HCT116 (cell line): Measurements from ENCODE around the gene PGC. TPM values are rescaled to one million over a fixed set of nuclear protein-coding genes. Genes with fewer than 3 reads are reported as not detected.

Source experiments
- ATAC-seq: fragments of 200-7000 bp; cut with Tn5 transposase; 2 replicates; pipeline ENCODE4 v1.9.1; 2020; ENCODE audit warnings: mild to moderate bottlenecking, moderate library complexity
- BruUV-seq: library from RNA; stranded (reverse); fragments of 400-500 nt; replicated peaks from 2 replicates; lab custom pipeline; 2021; lab: Mats Ljungman, UMichigan
- CTCF ChIA-PET: fragments of 300-600 bp; sonication (Branson Sonifier 250); formaldehyde crosslinking; loops from one replicate; lab custom pipeline; 2021; ENCODE audit warnings: antibody characterized with exemption; lab: Charles Lee
- POLR2A ChIA-PET: fragments of 300-600, 350-600 bp; sonication (Branson Sonifier 250); formaldehyde crosslinking; loops from one replicate; lab custom pipeline; 2021; ENCODE audit warnings: antibody characterized with exemption; lab: Charles Lee
- RAD21 ChIA-PET, 2 experiments: fragments of 300-600 bp; sonication (Branson Sonifier 250); formaldehyde crosslinking; loops; one replicate each; lab custom pipeline; 2023; ENCODE audit warnings: low total read pairs in 2 of 2; ENCODE audit not compliant: uncharacterized antibody in 2 of 2, unreplicated experiment in 2 of 2, low non-redundant PET in 1 of 2; lab: Charles Lee
- DNase-seq: peaks from one replicate; pipeline ENCODE4 v3.0.0-alpha.2; 2010; ENCODE audit warnings: low read depth, low spot score
- H2AFZ ChIP-seq: fragments of 200-600 bp; shearing (Covaris generic), sonication (generic); 2 replicates; pipeline ENCODE4 v1.6.1; 2017; ENCODE audit warnings: low read depth, mixed run types, mixed read lengths, antibody characterized with exemption, low read length; ENCODE audit not compliant: poor library complexity, severe bottlenecking
- H3K27ac ChIP-seq: 2 replicates; pipeline ENCODE4 v1.5.1; 2012; ENCODE audit warnings: low read depth, low read length
- H3K27me3 ChIP-seq: fragments of 200-600 bp; sonication (generic); 2 replicates; pipeline ENCODE4 v1.6.1; 2016; ENCODE audit warnings: mixed run types, low read length, mixed read lengths; ENCODE audit not compliant: insufficient read depth
- H3K36me3 ChIP-seq, 2 experiments: fragments of 200-500 bp in 1 of 2; fragments of 200-600 bp in 1 of 2; sonication (Bioruptor generic) in 1 of 2; sonication (generic) in 1 of 2; 2 replicates each; pipeline versions ENCODE4 v1.5.1 to v1.6.1; 2014 to 2016; ENCODE audit warnings: low read length in 2 of 2, inconsistent platforms in 1 of 2, mixed read lengths in 1 of 2, mixed run types in 1 of 2; ENCODE audit not compliant: insufficient read depth in 2 of 2, control insufficient read depth in 1 of 2
- H3K4me1 ChIP-seq, 2 experiments: fragments of 200-600 bp in 1 of 2; sonication (generic) in 1 of 2; 2 replicates each; pipeline versions ENCODE4 v1.5.1 to v1.6.1; 2012 to 2017; ENCODE audit warnings: low read length in 2 of 2, inconsistent platforms in 1 of 2, mild to moderate bottlenecking in 1 of 2, mixed read lengths in 1 of 2, mixed run types in 1 of 2, moderate library complexity in 1 of 2; ENCODE audit not compliant: insufficient read depth in 2 of 2, control insufficient read depth in 1 of 2
- H3K4me2 ChIP-seq: fragments of 200-600 bp; sonication (generic); 2 replicates; pipeline ENCODE4 v1.6.1; 2017; ENCODE audit warnings: mixed run types, low read length, mixed read lengths
- H3K4me3 ChIP-seq, 2 experiments: fragments of 200-600 bp in 1 of 2; sonication (generic) in 1 of 2; replicated peaks in 1 of 2; 2 replicates each; pipeline ENCODE4 v1.5.1; 2011 to 2016; ENCODE audit warnings: low read length in 2 of 2, control low read depth in 1 of 2, low read depth in 1 of 2, mild to moderate bottlenecking in 1 of 2, mixed read lengths in 1 of 2, mixed run types in 1 of 2
- H3K79me2 ChIP-seq: fragments of 200-600 bp; sonication (generic); 2 replicates; pipeline ENCODE4 v1.6.1; 2017; ENCODE audit warnings: mild to moderate bottlenecking, mixed run types, low read length, moderate library complexity, mixed read lengths; ENCODE audit not compliant: insufficient read depth
- H3K9ac ChIP-seq: fragments of 200-600 bp; sonication (generic); 2 replicates; pipeline ENCODE4 v1.6.1; 2016; ENCODE audit warnings: low read length, mixed read lengths
- H3K9me2 ChIP-seq: fragments of 200-600 bp; sonication (generic), shearing (Covaris generic); 2 replicates; pipeline ENCODE4 v1.6.1; 2017; ENCODE audit warnings: mixed run types, mild to moderate bottlenecking, moderate library complexity; ENCODE audit not compliant: insufficient read depth
- H3K9me3 ChIP-seq, 2 experiments: fragments of 200-500 bp in 1 of 2; fragments of 200-600 bp in 1 of 2; sonication (Bioruptor generic) in 1 of 2; sonication (generic) in 1 of 2; 2 replicates each; pipeline ENCODE4 v1.6.1; 2014 to 2017; ENCODE audit warnings: low read length in 2 of 2, mixed read lengths in 2 of 2, inconsistent platforms in 1 of 2, low read depth in 1 of 2, mild to moderate bottlenecking in 1 of 2, mixed run types in 1 of 2, moderate library complexity in 1 of 2; ENCODE audit not compliant: control insufficient read depth in 1 of 2, insufficient read depth in 1 of 2
- H4K20me1 ChIP-seq: fragments of 200-600 bp; sonication (generic), shearing (Covaris generic); 2 replicates; pipeline ENCODE4 v1.6.1; 2017; ENCODE audit warnings: mixed run types, mild to moderate bottlenecking, moderate library complexity; ENCODE audit not compliant: insufficient read depth
- ATF3 ChIP-seq: IDR thresholded peaks from 2 replicates; pipeline ENCODE4 v1.6.1; 2012
- CBX3 ChIP-seq: IDR thresholded peaks from 2 replicates; pipeline ENCODE4 v1.6.1; 2012; ENCODE audit warnings: low read depth
- CEBPB ChIP-seq: IDR thresholded peaks from 2 replicates; pipeline ENCODE4 v1.6.1; 2012; ENCODE audit warnings: low read depth
- CTCF ChIP-seq, 3 experiments: fragments of 200-600 bp in 1 of 3; sonication (generic) in 1 of 3; IDR thresholded peaks in 2 of 3; conservative IDR thresholded peaks in 1 of 3; 2 replicates each; pipeline ENCODE4 v1.5.1; 2012 to 2017; ENCODE audit warnings: low read depth in 2 of 3, low read length in 2 of 3, antibody characterized with exemption in 1 of 3, borderline replicate concordance in 1 of 3, control low read depth in 1 of 3, mild to moderate bottlenecking in 1 of 3, mixed read lengths in 1 of 3, mixed run types in 1 of 3, moderate library complexity in 1 of 3; ENCODE audit not compliant: insufficient read depth in 1 of 3
- EGR1 ChIP-seq: IDR thresholded peaks from 2 replicates; pipeline ENCODE4 v1.6.1; 2012; ENCODE audit warnings: low read depth
- ELF1 ChIP-seq: IDR thresholded peaks from 2 replicates; pipeline ENCODE4 v1.6.1; 2012; ENCODE audit warnings: low read depth, borderline replicate concordance
- EZH2 ChIP-seq: fragments of 200-600 bp; sonication (generic); IDR thresholded peaks from 2 replicates; pipeline ENCODE4 v1.6.1; 2017; ENCODE audit warnings: antibody characterized with exemption, mixed run types
- EZH2phosphoT487 ChIP-seq: fragments of 200-600 bp; IDR thresholded peaks from 2 replicates; pipeline ENCODE4 v1.6.1; 2018; ENCODE audit warnings: antibody characterized with exemption, borderline replicate concordance
- FOSL1 ChIP-seq: IDR thresholded peaks from 2 replicates; pipeline ENCODE4 v1.6.1; 2012; ENCODE audit warnings: low read depth
- MAX ChIP-seq: IDR thresholded peaks from 2 replicates; pipeline ENCODE4 v1.6.1; 2012
- POLR2A ChIP-seq: IDR thresholded peaks from 2 replicates; pipeline ENCODE4 v1.7.0; 2011; ENCODE audit warnings: borderline replicate concordance; ENCODE audit not compliant: insufficient read depth, insufficient read length; ENCODE audit errors: extremely low read depth
- RAD21 ChIP-seq: IDR thresholded peaks from 2 replicates; pipeline ENCODE4 v1.6.1; 2012; ENCODE audit warnings: low read depth, mild to moderate bottlenecking
- REST ChIP-seq: IDR thresholded peaks from 2 replicates; pipeline ENCODE4 v1.6.1; 2012; ENCODE audit warnings: low read depth
- SIN3A ChIP-seq: IDR thresholded peaks from 2 replicates; pipeline ENCODE4 v1.6.1; 2012; ENCODE audit warnings: low read depth
- SP1 ChIP-seq: IDR thresholded peaks from 2 replicates; pipeline ENCODE4 v1.6.1; 2012; ENCODE audit warnings: low read depth
- TCF7L2 ChIP-seq: IDR thresholded peaks from 2 replicates; pipeline ENCODE4 v1.7.0; 2011; ENCODE audit warnings: borderline replicate concordance, inconsistent platforms; ENCODE audit not compliant: insufficient read depth, insufficient read length; ENCODE audit errors: extremely low read depth
- YY1 ChIP-seq: IDR thresholded peaks from 2 replicates; pipeline ENCODE4 v1.6.1; 2011; ENCODE audit warnings: low read length, low read depth, moderate library complexity, mild to moderate bottlenecking; ENCODE audit not compliant: insufficient replicate concordance; ENCODE audit errors: extremely low read depth
- ZBTB33 ChIP-seq: IDR thresholded peaks from 2 replicates; pipeline ENCODE4 v1.6.1; 2011; ENCODE audit warnings: mild to moderate bottlenecking, low read length, moderate library complexity; ENCODE audit not compliant: insufficient replicate concordance; ENCODE audit errors: extremely low read depth
- ZFX ChIP-seq: fragments of 450-650 bp; IDR thresholded peaks from 2 replicates; pipeline ENCODE4 v1.6.1; 2017
- ZNF274 ChIP-seq: fragments of 200-500 bp; sonication (Bioruptor generic); IDR thresholded peaks from 2 replicates; pipeline ENCODE4 v1.6.1; 2014; ENCODE audit warnings: mild to moderate bottlenecking, low read depth, low read length, inconsistent platforms
- intact Hi-C: fragments of 100-400 bp; cut with micrococcal nuclease; formaldehyde crosslinking; loops from 2 replicates; pipeline ENCODE4 v1.10.0; 2022
- total RNA-seq: library from RNA; stranded (reverse); gene quantifications from one replicate; pipeline ENCODE4 v1.2.1, GENCODE V29; 2021; ENCODE audit not compliant: unreplicated experiment

The PGC gene
- total RNA-seq, 1 experiment from 2014 or later, result 1.2 TPM

- DNase-seq, result no peak
- peaks cover 5 to 6% of the 10 kb centered on the region in 2 experiments; a peak in 2 of 4 replicates for H3K4me1 ChIP-seq
- BruUV-seq, result no TSS peak
- CTCF ChIA-PET, result interaction anchor here (1.3 to 1.4 kb wide), 2 partner anchors 13 to 15 kb away, joined by 4 read pairs; no protein-coding TSS in a partner anchor
- H3K9me2 ChIP-seq, result no peaks in the 10 kb centered on the region
- ATAC-seq, result no peak
- H3K4me3 ChIP-seq, result no peak overlapping the region
- H3K27ac ChIP-seq, result no peak overlapping the region
- H2AFZ ChIP-seq, result no peak overlapping the region
- intact Hi-C loops, result no loop called here
- POLR2A ChIA-PET, result no interaction called here
- no peaks in the 10 kb centered on the region for H3K36me3 ChIP-seq
- RAD21 ChIA-PET, result no interaction called here
- TF ChIP-seq ELF1, result no peak
- TF ChIP-seq ZNF274, result no peak
- TF ChIP-seq CTCF (IDR thresholded peaks at IDR 0.05 in 2 of 3, conservative IDR thresholded peaks at IDR 0.05 in 1 of 3; ENCODE audit: borderline replicate concordance in 1 of 3, insufficient read depth in 1 of 3, low read depth in 2 of 3, low read length in 2 of 3), result no peak
- TF ChIP-seq YY1, result no peak
- no peak for TF ChIP-seq RAD21
- TF ChIP-seq REST, result no peak
- TF ChIP-seq TCF7L2, result no peak
- TF ChIP-seq CEBPB, result no peak
- TF ChIP-seq CBX3, result no peak
- no peak for TF ChIP-seq SP1
- TF ChIP-seq EGR1, result no peak
- no peak for TF ChIP-seq EZH2phosphoT487
- TF ChIP-seq ATF3, result no peak
- no peak for TF ChIP-seq MAX
- TF ChIP-seq SIN3A, result no peak
- no peak for TF ChIP-seq EZH2
- TF ChIP-seq POLR2A, result no peak
- TF ChIP-seq ZFX, result no peak
- TF ChIP-seq ZBTB33, result no peak
- TF ChIP-seq FOSL1, result no peak
- no peak overlapping the region for H3K4me2 ChIP-seq
- H3K79me2 ChIP-seq, result no peaks in the 10 kb centered on the region
- H3K27me3 ChIP-seq, result no peaks in the 10 kb centered on the region
- H3K9ac ChIP-seq, result no peak overlapping the region
- H4K20me1 ChIP-seq, result no peaks in the 10 kb centered on the region
- no peaks in the 10 kb centered on the region for H3K9me3 ChIP-seq
Measured at GRCh38 chr6:41696788-41697187, 50.4 kb downstream of the PGC start.
